DOHH2 (cell line): ENCODE results near the gene GOLPH3.

Experiments
- CTCF ChIP-seq: fragments of 200-600 bp; sonication (generic); IDR thresholded peaks from one replicate; pipeline ENCODE4 v1.5.1; 2014; ENCODE audit warnings: antibody characterized with exemption, mild to moderate bottlenecking, low read depth, low read length; ENCODE audit not compliant: poor library complexity, severe bottlenecking
- EZH2phosphoT487 ChIP-seq: fragments of 200-600 bp; sonication (generic); IDR thresholded peaks from 2 replicates; pipeline ENCODE4 v1.6.1; 2017; ENCODE audit warnings: borderline replicate concordance, mild to moderate bottlenecking, antibody characterized with exemption, low read length, moderate library complexity, mixed read lengths

GRCh38 chr5:32145378-32145777, 28.7 kb downstream of the GOLPH3 start:
- TF ChIP-seq CTCF, result no peak
- no peak for TF ChIP-seq EZH2phosphoT487
